Transverse colon (tissue), 4 donors: ENCODE data around the gene HRG. TPM values are rescaled to one million over a fixed set of nuclear protein-coding genes. Genes with fewer than 3 reads are reported as not detected.

Experiments used
- DNase-seq: peaks from one replicate; pipeline ENCODE4 v3.0.0-alpha.2; 2019
- H3K27ac ChIP-seq, 4 donors: fragments of 200-600 bp; sonication (generic); 2 replicates each; pipeline ENCODE4 v1.5.1; 2016 to 2018; ENCODE audit warnings: inconsistent platforms in 4 of 4
- H3K27me3 ChIP-seq: fragments of 200-600 bp; sonication (generic); 2 replicates; pipeline ENCODE4 v1.5.1; 2017; ENCODE audit warnings: inconsistent platforms
- H3K36me3 ChIP-seq, 4 donors: fragments of 200-600 bp; sonication (generic); 2 replicates each; pipeline ENCODE4 v1.5.1; 2017 to 2019; ENCODE audit warnings: inconsistent platforms in 4 of 4
- H3K4me1 ChIP-seq, 4 donors: fragments of 200-600 bp; sonication (generic); 2 replicates each; pipeline ENCODE4 v1.5.1; 2017 to 2020; ENCODE audit warnings: inconsistent platforms in 4 of 4
- H3K4me3 ChIP-seq, 4 donors: fragments of 200-600 bp; sonication (generic); 1 replicate in 1 of 4; 2 replicates in 3 of 4; pipeline versions ENCODE4 v1.5.1 to v1.6.1; 2017 to 2019; ENCODE audit warnings: inconsistent platforms in 4 of 4
- H3K9me3 ChIP-seq, 2 donors: fragments of 200-600 bp; sonication (generic); 2 replicates each; pipeline ENCODE4 v1.5.1; 2017 to 2019; ENCODE audit warnings: inconsistent platforms in 2 of 2
- CTCF ChIP-seq, 5 experiments: fragments of 200-600 bp in 3 of 5; fragments of 450-650 bp in 2 of 5; sonication (generic) in 3 of 5; IDR thresholded peaks; 1 replicate in 2 of 5; 2 replicates in 3 of 5; pipeline ENCODE4 v1.5.1; 2016 to 2017; ENCODE audit warnings: antibody characterized with exemption in 5 of 5, inconsistent platforms in 3 of 5, mild to moderate bottlenecking in 2 of 5, moderate library complexity in 1 of 5
- EP300 ChIP-seq: sonication (generic); formaldehyde crosslinking; IDR thresholded peaks from one replicate; pipeline ENCODE4 v1.6.1; 2017; ENCODE audit warnings: antibody characterized with exemption, low read depth
- POLR2A ChIP-seq: fragments of 450-650 bp; IDR thresholded peaks from one replicate; pipeline ENCODE4 v1.6.1; 2016; ENCODE audit warnings: antibody characterized with exemption, mild to moderate bottlenecking, moderate library complexity
- POLR2AphosphoS5 ChIP-seq, 3 donors: sonication (generic); formaldehyde crosslinking; IDR thresholded peaks; one replicate each; pipeline ENCODE4 v1.6.1; 2016; ENCODE audit warnings: antibody characterized with exemption in 3 of 3
- WGBS, 2 donors: methylation state at CpG; one replicate each; pipeline ENCODE4 v1.1.5; 2018; ENCODE audit warnings: low coverage in 1 of 2; 5-methylcytosine and 5-hydroxymethylcytosine counted together
- in situ Hi-C, 4 donors: fragments of 200-750 bp; cut with MboI; loops; one replicate each; pipeline versions ENCODE4 v1.15.0 to v1.15.1; 2017; ENCODE audit warnings: low sequenced_read_pairs in 3 of 4, low pct_ligation_motif_present in 1 of 4, low pct_unique_long_range_greater_than_20kb in 1 of 4
- intact Hi-C: fragments of 100-400 bp; cut with DNase I; formaldehyde crosslinking; loops from one replicate; pipeline ENCODE4 v1.15.1; 2023; ENCODE audit warnings: low total_unique reads
- small RNA-seq, 4 donors: library from RNA; depleted of rRNA; stranded (forward); fragments of <200 nt; gene quantifications; one replicate each; pipeline ENCODE3, GENCODE V24; 2016
- total RNA-seq, 4 donors: library from RNA; depleted of rRNA; stranded (reverse); fragments of >200 nt; gene quantifications; one replicate each; pipeline ENCODE4 v1.1.0, GENCODE V29; 2016

The HRG gene
- total RNA-seq, 4 donors from 2014 or later, result not detected

- WGBS, 2 donors, result 48 to 54% methylated on average over 7 of the region's 7 CpGs
Measured at GRCh38 chr3:186719945-186720739, 54.3 kb downstream of the HRG start.

GRCh38 chr3:186722457-186722856 lies 56.6 kb downstream of the HRG start:
- Histone ChIP-seq H3K9me3 (no peaks in the 10 kb centered on the region), H3K27me3 (no peaks in the 10 kb centered on the region), H3K4me1 (no peaks in the 10 kb centered on the region), H3K4me3 (no peak overlapping the region), H3K27ac (no peak overlapping the region), H3K36me3 (no peaks in the 10 kb centered on the region)
- in situ Hi-C loops, result no loop called here
- TF ChIP-seq CTCF (IDR thresholded peaks at IDR 0.05) (peak in 3 of 5 experiments; percentile 20 to 28 (median 21)), POLR2A (no peak), POLR2AphosphoS5 (IDR thresholded peaks at IDR 0.05) (no peak), EP300 (no peak)
- WGBS, 2 donors, result 48 to 62% methylated on average over 3 to 7 of the region's 7 CpGs
- intact Hi-C loops, result no loop called here
- no peak for DNase-seq

More at GRCh38 chr3:186719945-186720739, 54.3 kb downstream of the HRG start:
- Histone ChIP-seq H3K27me3 (no peaks in the 10 kb centered on the region), H3K27ac (no peak overlapping the region), H3K4me3 (no peak overlapping the region), H3K9me3 (no peaks in the 10 kb centered on the region), H3K36me3 (no peaks in the 10 kb centered on the region), H3K4me1 (no peaks in the 10 kb centered on the region)
- no peak for DNase-seq
- no peak for TF ChIP-seq CTCF (IDR thresholded peaks at IDR 0.05)
- in situ Hi-C loops, result no loop called here
- intact Hi-C loops, result no loop called here

- TF ChIP-seq POLR2A (no peak), POLR2AphosphoS5 (IDR thresholded peaks at IDR 0.05) (no peak)
- WGBS, 2 donors, result 85% methylated on average over 9 to 12 of the region's 12 CpGs
- H3K27me3 ChIP-seq, result peaks cover 4% of the 10 kb centered on the region
- no peaks in the 10 kb centered on the region for H3K4me1 ChIP-seq
- H3K9me3 ChIP-seq, result no peaks in the 10 kb centered on the region
- no peak overlapping the region for H3K27ac ChIP-seq
- in situ Hi-C loops (no loop called here), intact Hi-C loops (no loop called here)
- DNase-seq, result no peak
- H3K36me3 ChIP-seq, result no peaks in the 10 kb centered on the region
- no peak overlapping the region for H3K4me3 ChIP-seq
Measured at GRCh38 chr3:186724911-186725310, 59.1 kb downstream of the HRG start.

Small RNAs within 50 kb of the gene (small RNA-seq; reads per million reads assigned to genes)
- 0 reads per million in 4 donors for gene RF00017

Other genes starting within 250 kb of the HRG start
- 10 to 100 TPM in 1 of 4 donors, 1 to 10 TPM in 2, not detected in 1; 2.2 to 60.7 (median 4.4) TPM for gene CRYGS, start 121.6 kb upstream of the HRG start, total RNA-seq
- gene TBCCD1, start 98.7 kb upstream of the HRG start, total RNA-seq, result 10 to 100 TPM in 3 of 4 donors, 1 to 10 TPM in 1; 7.1 to 15.4 (median 13.9) TPM
- gene DNAJB11, start 95.3 kb upstream of the HRG start, total RNA-seq, result 10 to 100 TPM; 15.7 to 50.0 (median 29.4) TPM
- gene AHSG, start 53.0 kb upstream of the HRG start, total RNA-seq, result not detected
- gene FETUB, start 25.6 kb upstream of the HRG start, total RNA-seq, result not detected
- 1 to 10 TPM in 2 of 4 donors, not detected in 2; 1.6 to 2.0 TPM for gene KNG1, start 51.3 kb downstream of the HRG start, total RNA-seq
- gene EIF4A2, start 117.6 kb downstream of the HRG start, total RNA-seq, result 100 to 1,000 TPM; 146 to 550 (median 353) TPM
- 100 to 1,000 TPM in 1 of 4 donors, 10 to 100 TPM in 1, 1 to 10 TPM in 1, not detected in 1; 7.2 to 226 (median 10.5) TPM for gene RFC4, start 140.5 kb downstream of the HRG start, total RNA-seq
- 10 to 100 TPM in 1 of 4 donors, 1 to 10 TPM in 2, not detected in 1; 4.6 to 11.7 (median 7.5) TPM for gene ADIPOQ, start 176.7 kb downstream of the HRG start, total RNA-seq